ENCODE results near the gene OR2H2.

- no peak for TF ChIP-seq CTCF (IDR thresholded peaks at IDR 0.05; ENCODE audit: insufficient read depth, low read depth, low read length)
- no peak for TF ChIP-seq EZH2 (IDR thresholded peaks at IDR 0.05; ENCODE audit: insufficient read depth, low read length)
These were observed 8.4 kb downstream of the OR2H2 start for GRCh38 chr6:29593199-29593855.
